SK-N-SH (cell line): ENCODE results near the gene MACROD2. TPM values are rescaled to one million over a fixed set of nuclear protein-coding genes. Genes with fewer than 3 reads are reported as not detected.

Experiments
- CTCF ChIA-PET: fragments of 300-600, 350-600 bp; formaldehyde crosslinking; extraction: SDS; loops from one replicate; lab custom pipeline; 2021; lab: Yijun Ruan, JAX
- POLR2A ChIA-PET: fragments of 350-600 bp; sonication (Branson Sonifier 250); formaldehyde crosslinking; extraction: SDS; loops from one replicate; lab custom pipeline; 2020; ENCODE audit warnings: antibody characterized with exemption, inconsistent platforms; lab: Yijun Ruan, JAX
- DNase-seq: peaks from one replicate; pipeline ENCODE4 v3.0.0; 2012
- H2AFZ ChIP-seq: fragments of 200-600 bp; sonication (generic); 2 replicates; pipeline ENCODE4 v1.8.1; 2016; ENCODE audit warnings: antibody characterized with exemption, mild to moderate bottlenecking, low read depth
- H3F3A ChIP-seq: fragments of 200-600 bp; sonication (generic); replicated peaks from 2 replicates; pipeline ENCODE3; 2016; ENCODE audit warnings: antibody characterized with exemption, mild to moderate bottlenecking; ENCODE audit not compliant: insufficient read depth
- H3K27ac ChIP-seq, 2 experiments: fragments of 200-500 bp in 1 of 2; fragments of 200-600 bp in 1 of 2; sonication (Bioruptor generic) in 1 of 2; sonication (generic), shearing (Covaris generic) in 1 of 2; 2 replicates each; pipeline versions ENCODE4 v1.5.1 to v1.6.1; 2014 to 2016; ENCODE audit warnings: low read depth in 2 of 2, inconsistent platforms in 1 of 2, low read length in 1 of 2, mild to moderate bottlenecking in 1 of 2, mixed read lengths in 1 of 2
- H3K27me3 ChIP-seq: fragments of 200-600 bp; sonication (generic), shearing (Covaris generic); 2 replicates; pipeline ENCODE4 v1.6.1; 2016; ENCODE audit warnings: mixed run types; ENCODE audit not compliant: insufficient read depth
- H3K36me3 ChIP-seq, 2 experiments: fragments of 200-500 bp in 1 of 2; fragments of 200-600 bp in 1 of 2; sonication (Bioruptor generic) in 1 of 2; sonication (generic) in 1 of 2; replicated peaks in 1 of 2; 2 replicates each; pipeline versions ENCODE3 to v1.5.1; 2014 to 2016; ENCODE audit warnings: low read length in 1 of 2, mild to moderate bottlenecking in 1 of 2; ENCODE audit not compliant: insufficient read depth in 2 of 2, control insufficient read depth in 1 of 2
- H3K4me1 ChIP-seq, 2 experiments: fragments of 200-500 bp in 1 of 2; fragments of 200-600 bp in 1 of 2; sonication (Bioruptor generic) in 1 of 2; sonication (generic), shearing (Covaris generic) in 1 of 2; 2 replicates each; pipeline versions ENCODE4 v1.5.1 to v1.6.1; 2014 to 2016; ENCODE audit warnings: low read depth in 1 of 2, low read length in 1 of 2, mixed run types in 1 of 2; ENCODE audit not compliant: insufficient read depth in 2 of 2, control insufficient read depth in 1 of 2
- H3K4me2 ChIP-seq: fragments of 200-600 bp; sonication (generic), shearing (Covaris generic); 2 replicates; pipeline ENCODE4 v1.6.1; 2017; ENCODE audit warnings: mixed run types
- H3K4me3 ChIP-seq, 2 experiments: fragments of 200-500 bp in 1 of 2; fragments of 200-600 bp in 1 of 2; sonication (Bioruptor generic) in 1 of 2; sonication (generic), shearing (Covaris generic) in 1 of 2; 2 replicates each; pipeline versions ENCODE4 v1.5.1 to v1.8.1; 2014 to 2016; ENCODE audit warnings: low read depth in 2 of 2, inconsistent platforms in 1 of 2, low read length in 1 of 2, mild to moderate bottlenecking in 1 of 2, mixed read lengths in 1 of 2, moderate library complexity in 1 of 2
- H3K79me2 ChIP-seq: fragments of 200-600 bp; sonication (generic); 2 replicates; pipeline ENCODE4 v1.8.1; 2017; ENCODE audit warnings: mild to moderate bottlenecking; ENCODE audit not compliant: insufficient read depth
- H3K9ac ChIP-seq: fragments of 200-600 bp; sonication (generic); 2 replicates; pipeline ENCODE4 v1.6.1; 2017; ENCODE audit warnings: mixed run types
- H3K9me2 ChIP-seq: fragments of 200-600 bp; sonication (generic); 2 replicates; pipeline ENCODE4 v1.6.1; 2017; ENCODE audit warnings: mixed run types
- H3K9me3 ChIP-seq: fragments of 200-600 bp; sonication (generic); 2 replicates; pipeline ENCODE4 v1.6.1; 2017; ENCODE audit warnings: mixed run types, mild to moderate bottlenecking, moderate library complexity
- H4K20me1 ChIP-seq: fragments of 200-600 bp; sonication (generic); 2 replicates; pipeline ENCODE4 v1.6.1; 2017; ENCODE audit warnings: mild to moderate bottlenecking, mixed run types; ENCODE audit not compliant: insufficient read depth
- CHD2 ChIP-seq: fragments of 150-350 bp; IDR thresholded peaks from 2 replicates; pipeline ENCODE4 v1.6.1; 2018; ENCODE audit warnings: low read length; ENCODE audit not compliant: partially characterized antibody
- ELF1 ChIP-seq: IDR thresholded peaks from 2 replicates; pipeline ENCODE4 v1.4.0; 2012
- EP300 ChIP-seq, 2 experiments: IDR thresholded peaks; 2 replicates each; pipeline versions ENCODE4 v1.4.0 to v1.6.1; 2012; ENCODE audit warnings: borderline replicate concordance in 1 of 2, low read depth in 1 of 2, low read length in 1 of 2
- EZH2phosphoT487 ChIP-seq: fragments of 200-600 bp; sonication (generic); IDR thresholded peaks from 2 replicates; pipeline ENCODE4 v1.6.1; 2017; ENCODE audit warnings: low read depth, mixed run types, mild to moderate bottlenecking, antibody characterized with exemption, moderate library complexity, borderline replicate concordance
- FOXJ3 ChIP-seq: sonication (generic); formaldehyde crosslinking; IDR thresholded peaks from 2 replicates; pipeline ENCODE4 v1.5.1; 2020; ENCODE audit warnings: mild to moderate bottlenecking, missing genetic modification reagents
- GABPA ChIP-seq: IDR thresholded peaks from 2 replicates; pipeline ENCODE4 v1.4.0; 2012; ENCODE audit warnings: low read depth, mild to moderate bottlenecking
- MXI1 ChIP-seq: IDR thresholded peaks from 2 replicates; pipeline ENCODE4 v1.6.1; 2012; ENCODE audit warnings: mild to moderate bottlenecking, low read depth, low read length, improper control_type of control experiment
- NFIC ChIP-seq: IDR thresholded peaks from 2 replicates; pipeline ENCODE4 v1.4.0; 2012; ENCODE audit warnings: borderline replicate concordance
- NRF1 ChIP-seq: IDR thresholded peaks from 2 replicates; pipeline ENCODE4 v1.6.1; 2012; ENCODE audit warnings: low read depth, mild to moderate bottlenecking, low read length
- POLR2AphosphoS5 ChIP-seq: IDR thresholded peaks from 2 replicates; pipeline ENCODE4 v1.6.1; 2012; ENCODE audit warnings: low read depth, low read length
- RAD21 ChIP-seq: IDR thresholded peaks from 2 replicates; pipeline ENCODE4 v1.6.1; 2012; ENCODE audit warnings: mild to moderate bottlenecking, low read length
- RCOR1 ChIP-seq: fragments of 150-350 bp; IDR thresholded peaks from 2 replicates; pipeline ENCODE4 v1.6.1; 2017; ENCODE audit warnings: antibody characterized with exemption, low read length
- RXRA ChIP-seq: IDR thresholded peaks from 2 replicates; pipeline ENCODE4 v1.4.0; 2012; ENCODE audit warnings: low read depth, mild to moderate bottlenecking, borderline replicate concordance
- SMC3 ChIP-seq: IDR thresholded peaks from 2 replicates; pipeline ENCODE4 v1.6.1; 2012; ENCODE audit warnings: low read depth, low read length, improper control_type of control experiment
- TCF12 ChIP-seq: IDR thresholded peaks from 2 replicates; pipeline ENCODE4 v1.4.0; 2012
- TEAD4 ChIP-seq: IDR thresholded peaks from 2 replicates; pipeline ENCODE4 v1.4.0; 2012; ENCODE audit warnings: mild to moderate bottlenecking, borderline replicate concordance; ENCODE audit not compliant: insufficient read depth
- WGBS: methylation state at CpG from one replicate; pipeline ENCODE4 v1.1.6; 2017; ENCODE audit warnings: low lambda C conversion rate; 5-methylcytosine and 5-hydroxymethylcytosine counted together
- polyA plus RNA-seq, 3 experiments: library from polyadenylated mRNA; depleted of rRNA; stranded (reverse); fragments of >200 nt; gene quantifications; 2 replicates each; pipeline ENCODE4 v1.2.3, GENCODE V29; 2012
- TF ChIP-seq, protein P1 (sequence below): IDR thresholded peaks from 2 replicates; pipeline ENCODE4 v1.4.0; 2012; ENCODE audit warnings: low read depth
- TF ChIP-seq, protein P2 (sequence below): IDR thresholded peaks from 2 replicates; pipeline ENCODE4 v1.6.1; 2012; ENCODE audit warnings: mild to moderate bottlenecking, low read depth, low read length, moderate library complexity
- TF ChIP-seq, protein P3 (sequence below): IDR thresholded peaks from 2 replicates; pipeline ENCODE4 v1.4.0; 2012; ENCODE audit warnings: low read depth, borderline replicate concordance
- TF ChIP-seq, protein P4 (sequence below): fragments of 150-350 bp; IDR thresholded peaks from 2 replicates; pipeline ENCODE4 v1.6.1; 2016; ENCODE audit warnings: mild to moderate bottlenecking, low read depth, low read length

MACROD2 gene
- polyA plus RNA-seq, 1 of the 3 experiments (the other 2 are of a cell fraction), result 0.33 TPM

DNA sequence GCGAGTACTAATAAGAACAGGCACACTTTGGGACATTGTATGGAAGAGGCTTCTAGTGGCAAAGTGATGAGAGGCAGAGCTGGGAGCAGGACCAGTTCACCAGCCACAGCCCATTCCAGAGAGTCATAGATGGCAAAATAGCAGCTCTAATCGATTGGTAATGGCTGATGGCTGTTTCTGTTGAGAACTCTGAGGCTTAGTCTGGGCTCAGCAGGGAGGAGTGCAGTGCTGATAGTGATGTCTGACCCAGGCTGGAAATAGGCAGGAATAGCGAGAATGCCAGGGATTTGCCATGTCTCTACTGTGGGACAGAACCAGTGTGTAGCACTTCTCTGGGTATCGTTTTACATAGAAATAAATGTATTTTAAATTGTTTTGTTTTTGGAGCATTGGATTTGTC, 962.1 kb downstream of the MACROD2 start:
- H3K4me3 ChIP-seq, result no peak overlapping the region
- H3K9me3 ChIP-seq, result no peaks in the 10 kb centered on the region
- WGBS, result 82% methylated on average over 4 of the region's 4 CpGs
- DNase-seq, result no peak
- H2AFZ ChIP-seq, result no peak overlapping the region
- no peaks in the 10 kb centered on the region for H4K20me1 ChIP-seq
- no peaks in the 10 kb centered on the region for H3K9me2 ChIP-seq
- TF ChIP-seq, protein P1, sequence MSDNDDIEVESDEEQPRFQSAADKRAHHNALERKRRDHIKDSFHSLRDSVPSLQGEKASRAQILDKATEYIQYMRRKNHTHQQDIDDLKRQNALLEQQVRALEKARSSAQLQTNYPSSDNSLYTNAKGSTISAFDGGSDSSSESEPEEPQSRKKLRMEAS, result no peak
- TF ChIP-seq SMC3, result no peak
- TF ChIP-seq, protein P2, sequence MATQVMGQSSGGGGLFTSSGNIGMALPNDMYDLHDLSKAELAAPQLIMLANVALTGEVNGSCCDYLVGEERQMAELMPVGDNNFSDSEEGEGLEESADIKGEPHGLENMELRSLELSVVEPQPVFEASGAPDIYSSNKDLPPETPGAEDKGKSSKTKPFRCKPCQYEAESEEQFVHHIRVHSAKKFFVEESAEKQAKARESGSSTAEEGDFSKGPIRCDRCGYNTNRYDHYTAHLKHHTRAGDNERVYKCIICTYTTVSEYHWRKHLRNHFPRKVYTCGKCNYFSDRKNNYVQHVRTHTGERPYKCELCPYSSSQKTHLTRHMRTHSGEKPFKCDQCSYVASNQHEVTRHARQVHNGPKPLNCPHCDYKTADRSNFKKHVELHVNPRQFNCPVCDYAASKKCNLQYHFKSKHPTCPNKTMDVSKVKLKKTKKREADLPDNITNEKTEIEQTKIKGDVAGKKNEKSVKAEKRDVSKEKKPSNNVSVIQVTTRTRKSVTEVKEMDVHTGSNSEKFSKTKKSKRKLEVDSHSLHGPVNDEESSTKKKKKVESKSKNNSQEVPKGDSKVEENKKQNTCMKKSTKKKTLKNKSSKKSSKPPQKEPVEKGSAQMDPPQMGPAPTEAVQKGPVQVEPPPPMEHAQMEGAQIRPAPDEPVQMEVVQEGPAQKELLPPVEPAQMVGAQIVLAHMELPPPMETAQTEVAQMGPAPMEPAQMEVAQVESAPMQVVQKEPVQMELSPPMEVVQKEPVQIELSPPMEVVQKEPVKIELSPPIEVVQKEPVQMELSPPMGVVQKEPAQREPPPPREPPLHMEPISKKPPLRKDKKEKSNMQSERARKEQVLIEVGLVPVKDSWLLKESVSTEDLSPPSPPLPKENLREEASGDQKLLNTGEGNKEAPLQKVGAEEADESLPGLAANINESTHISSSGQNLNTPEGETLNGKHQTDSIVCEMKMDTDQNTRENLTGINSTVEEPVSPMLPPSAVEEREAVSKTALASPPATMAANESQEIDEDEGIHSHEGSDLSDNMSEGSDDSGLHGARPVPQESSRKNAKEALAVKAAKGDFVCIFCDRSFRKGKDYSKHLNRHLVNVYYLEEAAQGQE, result no peak
- no peak for TF ChIP-seq ELF1
- H3K4me2 ChIP-seq, result no peak overlapping the region
- peaks cover 2 to 4% of the 10 kb centered on the region in 2 experiments; a peak in 3 of 4 replicates for H3K4me1 ChIP-seq
- H3K27ac ChIP-seq, result no peak overlapping the region
- no peaks in the 10 kb centered on the region for H3K36me3 ChIP-seq
- peaks cover 5% of the 10 kb centered on the region for H3F3A ChIP-seq
- H3K27me3 ChIP-seq, result no peaks in the 10 kb centered on the region
- H3K79me2 ChIP-seq, result no peaks in the 10 kb centered on the region
- POLR2A ChIA-PET, result no interaction called here
- H3K9ac ChIP-seq, result no peak overlapping the region
- CTCF ChIA-PET, result no interaction called here

DNA sequence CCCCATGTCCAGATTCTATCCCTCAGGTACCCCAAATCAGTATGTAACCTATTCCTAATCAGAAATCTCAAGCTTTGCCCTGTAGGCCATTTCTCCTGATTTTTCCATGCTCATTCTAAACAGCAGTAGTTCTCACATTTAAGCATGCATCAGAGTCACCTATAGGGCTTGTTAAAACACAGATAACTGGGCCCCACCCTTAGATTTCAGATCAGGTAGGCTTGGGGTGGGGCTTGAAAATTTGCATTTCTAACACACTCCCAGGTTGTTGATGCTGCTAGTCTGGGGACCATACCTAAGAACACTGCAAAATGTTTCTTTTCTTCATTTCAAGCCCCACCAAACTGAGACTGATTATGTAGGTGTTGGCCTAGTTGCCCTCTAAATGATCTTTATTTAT, 963.3 kb downstream of the MACROD2 start:
- no peak overlapping the region for H3K4me2 ChIP-seq
- no peaks in the 10 kb centered on the region for H3K9me3 ChIP-seq
- H3K36me3 ChIP-seq, result no peaks in the 10 kb centered on the region
- no peaks in the 10 kb centered on the region for H3F3A ChIP-seq
- H3K4me1 ChIP-seq, result peaks cover 2 to 5% of the 10 kb centered on the region in 2 experiments; a peak in 2 of 4 replicates
- no peak overlapping the region for H2AFZ ChIP-seq
- CTCF ChIA-PET, result no interaction called here
- H3K4me3 ChIP-seq, result no peak overlapping the region
- no peak overlapping the region for H3K27ac ChIP-seq
- no peak overlapping the region for H3K9ac ChIP-seq
- H3K27me3 ChIP-seq, result no peaks in the 10 kb centered on the region
- no peaks in the 10 kb centered on the region for H4K20me1 ChIP-seq
- H3K79me2 ChIP-seq, result no peaks in the 10 kb centered on the region
- no peak for DNase-seq
- POLR2A ChIA-PET, result no interaction called here
- H3K9me2 ChIP-seq, result no peaks in the 10 kb centered on the region
- TF ChIP-seq CHD2, result no peak
- TF ChIP-seq GABPA, result no peak
- TF ChIP-seq RCOR1, result no peak
- TF ChIP-seq NFIC, result no peak
- TF ChIP-seq RXRA, result no peak
- TF ChIP-seq TEAD4, result no peak
- TF ChIP-seq SMC3, result no peak
- no peak for TF ChIP-seq EP300 (IDR thresholded peaks at IDR 0.05; ENCODE audit: borderline replicate concordance in 1 of 2, low read depth in 1 of 2, low read length in 1 of 2)
- TF ChIP-seq, protein P3, sequence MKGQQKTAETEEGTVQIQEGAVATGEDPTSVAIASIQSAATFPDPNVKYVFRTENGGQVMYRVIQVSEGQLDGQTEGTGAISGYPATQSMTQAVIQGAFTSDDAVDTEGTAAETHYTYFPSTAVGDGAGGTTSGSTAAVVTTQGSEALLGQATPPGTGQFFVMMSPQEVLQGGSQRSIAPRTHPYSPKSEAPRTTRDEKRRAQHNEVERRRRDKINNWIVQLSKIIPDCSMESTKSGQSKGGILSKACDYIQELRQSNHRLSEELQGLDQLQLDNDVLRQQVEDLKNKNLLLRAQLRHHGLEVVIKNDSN, result no peak
- TF ChIP-seq, protein P2, result no peak
- TF ChIP-seq POLR2AphosphoS5, result no peak
- no peak for TF ChIP-seq EZH2phosphoT487
- no peak for TF ChIP-seq RAD21
- TF ChIP-seq TCF12, result no peak
- TF ChIP-seq NRF1, result no peak
- TF ChIP-seq, protein P4, sequence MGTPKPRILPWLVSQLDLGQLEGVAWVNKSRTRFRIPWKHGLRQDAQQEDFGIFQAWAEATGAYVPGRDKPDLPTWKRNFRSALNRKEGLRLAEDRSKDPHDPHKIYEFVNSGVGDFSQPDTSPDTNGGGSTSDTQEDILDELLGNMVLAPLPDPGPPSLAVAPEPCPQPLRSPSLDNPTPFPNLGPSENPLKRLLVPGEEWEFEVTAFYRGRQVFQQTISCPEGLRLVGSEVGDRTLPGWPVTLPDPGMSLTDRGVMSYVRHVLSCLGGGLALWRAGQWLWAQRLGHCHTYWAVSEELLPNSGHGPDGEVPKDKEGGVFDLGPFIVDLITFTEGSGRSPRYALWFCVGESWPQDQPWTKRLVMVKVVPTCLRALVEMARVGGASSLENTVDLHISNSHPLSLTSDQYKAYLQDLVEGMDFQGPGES, result no peak
- no peak for TF ChIP-seq MXI1
- no peak for TF ChIP-seq FOXJ3
